GM12801 (cell line): ENCODE results near the gene RPS6KA2.

ENCODE experiments used
- TF ChIP-seq, protein P1 (sequence below): IDR thresholded peaks from one replicate; pipeline ENCODE4 v1.5.1; 2011; ENCODE audit warnings: control low read depth; ENCODE audit not compliant: insufficient read length; ENCODE audit errors: extremely low read depth

The RPS6KA2 gene

DNA sequence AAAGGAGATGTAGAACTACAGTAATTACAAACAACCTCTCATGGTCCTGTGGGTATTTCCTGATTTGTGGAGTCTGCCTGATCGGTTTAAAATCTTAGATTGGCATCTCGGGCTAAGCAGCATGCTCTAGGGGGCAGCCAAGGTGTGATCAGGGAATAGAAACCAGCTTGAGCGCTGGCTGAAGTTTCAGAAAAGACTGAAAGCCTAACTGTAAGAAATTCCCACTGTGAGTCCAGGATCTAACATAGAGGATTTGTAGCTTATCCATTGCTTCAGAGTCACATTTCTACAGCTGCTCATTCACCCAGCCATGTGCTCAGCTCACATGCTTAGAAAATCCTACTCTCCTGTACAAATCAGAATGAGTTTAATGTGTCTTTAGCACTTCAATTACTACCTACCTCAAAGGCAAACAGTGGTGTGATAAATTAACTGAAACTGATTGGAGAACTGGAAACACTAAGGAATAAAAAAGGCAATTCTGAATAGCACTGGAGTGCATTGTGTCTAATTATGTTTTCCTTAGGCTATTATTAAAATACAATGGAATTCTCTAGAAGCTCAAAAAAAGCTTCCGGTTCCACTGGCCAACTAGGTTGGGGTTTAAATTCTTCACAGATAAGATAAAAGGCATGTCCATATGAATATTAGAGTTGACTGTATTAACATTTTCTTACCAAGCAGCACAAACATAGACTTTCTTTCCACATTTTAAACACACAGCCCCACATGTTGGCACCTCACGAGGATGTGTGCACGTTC lies 170.5 kb downstream of the RPS6KA2 start:
- TF ChIP-seq, protein P1, sequence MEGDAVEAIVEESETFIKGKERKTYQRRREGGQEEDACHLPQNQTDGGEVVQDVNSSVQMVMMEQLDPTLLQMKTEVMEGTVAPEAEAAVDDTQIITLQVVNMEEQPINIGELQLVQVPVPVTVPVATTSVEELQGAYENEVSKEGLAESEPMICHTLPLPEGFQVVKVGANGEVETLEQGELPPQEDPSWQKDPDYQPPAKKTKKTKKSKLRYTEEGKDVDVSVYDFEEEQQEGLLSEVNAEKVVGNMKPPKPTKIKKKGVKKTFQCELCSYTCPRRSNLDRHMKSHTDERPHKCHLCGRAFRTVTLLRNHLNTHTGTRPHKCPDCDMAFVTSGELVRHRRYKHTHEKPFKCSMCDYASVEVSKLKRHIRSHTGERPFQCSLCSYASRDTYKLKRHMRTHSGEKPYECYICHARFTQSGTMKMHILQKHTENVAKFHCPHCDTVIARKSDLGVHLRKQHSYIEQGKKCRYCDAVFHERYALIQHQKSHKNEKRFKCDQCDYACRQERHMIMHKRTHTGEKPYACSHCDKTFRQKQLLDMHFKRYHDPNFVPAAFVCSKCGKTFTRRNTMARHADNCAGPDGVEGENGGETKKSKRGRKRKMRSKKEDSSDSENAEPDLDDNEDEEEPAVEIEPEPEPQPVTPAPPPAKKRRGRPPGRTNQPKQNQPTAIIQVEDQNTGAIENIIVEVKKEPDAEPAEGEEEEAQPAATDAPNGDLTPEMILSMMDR, result no peak

DNA sequence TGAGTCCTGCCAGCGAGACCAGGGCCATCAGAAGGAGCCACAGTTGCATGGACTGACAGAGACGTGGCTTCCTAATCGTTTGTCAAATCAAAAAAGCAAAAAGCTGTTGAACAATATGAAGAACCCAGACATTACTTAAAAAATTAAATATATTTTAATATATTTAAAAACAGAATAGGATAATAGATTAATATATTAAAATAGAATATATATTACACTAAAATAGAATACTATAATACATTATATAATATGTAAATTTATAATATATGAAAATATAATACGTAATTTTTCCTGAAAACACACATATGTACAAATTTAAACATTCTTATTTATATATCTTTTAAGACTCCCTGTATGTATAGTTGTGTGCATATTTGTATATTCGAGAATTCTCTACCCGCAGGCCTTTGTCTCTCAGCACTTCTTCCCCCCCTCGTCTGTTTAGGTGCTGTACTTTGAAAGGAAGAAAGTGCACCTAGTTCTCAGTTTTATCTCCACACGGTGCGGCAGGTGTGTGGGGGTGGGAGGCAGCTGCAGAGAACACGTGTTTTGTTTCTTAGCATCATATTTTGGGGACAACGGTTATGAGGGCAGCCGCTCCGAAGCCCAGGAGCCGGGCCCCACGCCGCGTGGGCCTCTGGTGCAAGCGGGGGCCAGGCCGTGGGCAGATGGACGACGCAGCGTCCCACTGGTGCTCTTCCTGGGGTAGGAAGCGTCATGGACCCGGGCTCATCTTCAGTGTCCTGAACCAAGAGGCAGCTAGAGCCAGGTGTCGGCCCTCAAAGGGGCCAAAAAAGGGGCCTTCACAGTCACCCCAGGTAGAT lies 172.1 kb downstream of the RPS6KA2 start:
- TF ChIP-seq, protein P1, result no peak

DNA sequence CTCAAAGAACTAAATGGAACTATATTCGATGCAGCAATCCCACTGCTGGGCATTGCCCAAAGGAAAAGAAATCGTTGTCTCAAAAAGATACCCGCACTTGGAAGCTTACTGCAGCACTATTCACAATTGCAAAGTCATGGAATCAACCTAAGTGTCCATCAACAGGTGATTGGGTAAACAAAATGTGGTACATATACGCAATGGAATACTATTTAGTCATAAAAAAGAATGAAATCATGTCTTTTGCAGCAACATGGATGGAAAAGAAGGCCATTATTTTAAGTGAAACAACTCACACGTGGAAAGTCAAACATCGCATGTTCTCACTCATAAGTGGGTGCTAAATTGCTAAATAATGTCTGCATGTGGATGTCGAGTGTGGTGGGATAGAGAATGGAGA lies 173.4 kb downstream of the RPS6KA2 start:
- TF ChIP-seq, protein P1, result no peak

DNA sequence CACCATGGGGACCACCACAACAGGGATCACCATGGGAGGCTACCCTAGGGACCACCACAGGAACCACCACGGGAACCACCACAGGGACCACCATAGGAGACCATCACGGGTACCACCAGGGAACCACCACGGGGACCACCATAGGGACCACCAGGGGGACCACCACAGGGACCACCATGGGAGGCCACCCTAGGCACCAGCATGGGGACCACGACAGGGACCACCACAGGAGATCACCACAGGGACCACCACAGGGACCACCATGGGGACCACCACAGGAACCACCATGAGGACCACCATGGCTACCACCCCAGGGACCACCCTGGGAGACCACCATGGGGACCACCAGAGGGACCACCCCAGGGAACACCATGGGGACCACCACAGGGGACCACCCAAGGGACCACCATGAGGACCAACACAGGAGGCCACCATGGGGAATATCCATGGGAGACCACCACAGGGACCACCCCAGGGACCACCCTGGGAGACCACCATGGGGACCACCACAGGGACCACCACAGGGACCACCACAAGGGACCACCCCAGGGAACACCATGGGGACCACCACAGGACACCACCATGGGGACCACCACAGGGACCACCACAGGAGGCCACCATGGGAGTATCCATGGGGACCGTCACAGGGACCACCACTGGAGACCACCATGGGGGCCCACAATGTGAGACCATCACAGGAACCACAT lies 176.7 kb downstream of the RPS6KA2 start:
- TF ChIP-seq, protein P1, result no peak

DNA sequence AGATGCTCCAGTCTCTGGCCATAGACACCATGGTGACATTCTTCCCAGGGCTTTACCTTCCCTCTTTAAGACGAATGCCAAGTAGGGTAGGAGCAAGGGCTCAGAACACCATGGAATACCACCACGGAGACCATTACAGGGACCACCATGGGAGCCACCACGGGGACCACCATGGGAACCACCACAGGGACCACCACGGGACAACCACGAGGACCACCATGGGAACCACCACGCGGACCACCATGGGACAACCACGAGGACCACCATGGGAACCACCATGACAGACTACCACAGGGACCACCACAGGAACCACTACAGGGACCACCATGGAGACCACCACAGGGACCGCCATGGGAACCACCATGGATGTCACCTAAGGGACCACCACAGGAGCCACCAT lies 177.4 kb downstream of the RPS6KA2 start:
- TF ChIP-seq, protein P1, result no peak

DNA sequence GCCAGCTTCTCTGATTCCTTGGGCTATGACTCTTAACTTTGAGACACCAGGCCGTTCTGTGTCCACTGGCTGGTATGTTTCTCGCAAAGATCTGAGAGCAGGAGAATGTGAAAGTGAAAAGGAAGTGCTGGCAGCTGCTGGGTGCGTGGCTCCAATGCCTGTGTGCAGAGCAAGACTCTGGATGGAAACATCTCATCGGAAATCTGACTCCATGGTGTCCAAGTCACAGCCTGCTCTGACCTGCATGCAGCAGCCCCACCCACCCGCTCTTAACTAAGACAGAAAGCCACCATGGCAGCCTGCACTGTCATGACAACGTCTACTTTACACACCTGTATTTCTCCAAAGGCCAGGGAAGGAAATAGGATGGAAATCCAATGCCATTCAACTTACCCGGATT lies 178.0 kb downstream of the RPS6KA2 start:
- TF ChIP-seq, protein P1, result no peak

DNA sequence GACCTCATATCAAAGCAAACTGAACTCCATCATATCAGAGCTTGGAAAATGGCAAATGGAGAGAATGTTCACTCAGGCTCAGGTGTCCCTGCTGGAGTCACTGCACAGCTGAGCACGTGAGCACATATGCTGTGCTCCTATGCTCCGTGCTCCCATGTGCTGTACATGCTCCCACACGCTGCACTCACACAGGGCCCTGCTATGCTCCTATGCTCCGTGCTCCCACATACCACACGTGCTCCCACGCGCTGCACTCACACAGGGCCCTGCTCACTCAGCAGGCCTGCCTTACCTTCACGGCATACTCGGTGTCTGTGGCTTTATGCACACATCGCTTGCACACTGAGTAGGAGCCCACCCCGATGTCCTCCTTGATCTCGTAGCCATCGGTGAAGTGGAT lies 178.6 kb downstream of the RPS6KA2 start:
- TF ChIP-seq, protein P1, result no peak
